ENCODE measurements around the gene ZFP36L2. TPM values are rescaled to one million over a fixed set of nuclear protein-coding genes. Genes with fewer than 3 reads are reported as not detected.

The ZFP36L2 gene
- total RNA-seq, 1 experiment from 2014 or later, result 105 TPM

DNA sequence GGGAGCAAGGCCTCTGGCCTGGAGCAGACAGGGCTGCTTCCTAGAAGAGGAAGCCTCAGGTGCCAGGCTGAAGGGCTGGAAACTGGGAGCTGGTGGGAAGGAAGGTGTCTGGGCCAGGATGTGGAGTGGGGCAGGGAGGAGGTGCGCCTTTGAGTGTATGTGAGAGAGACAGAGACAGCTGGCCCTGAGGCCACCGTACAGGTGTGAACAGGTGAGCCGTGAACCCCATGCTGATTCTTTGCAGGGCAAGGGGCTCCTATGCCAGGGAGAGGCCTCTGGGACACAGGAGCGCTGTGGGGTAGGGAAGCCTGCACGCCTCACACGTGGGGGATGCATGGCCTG, 16.3 kb downstream of the ZFP36L2 start:
- no peak overlapping the region for H4K8ac ChIP-seq (replicated peaks; ENCODE audit: insufficient read length, low read depth, low read length)
- WGBS (ENCODE audit: extremely low coverage, insufficient read length, low lambda C conversion rate), result no CpG with 5 or more reads among the region's 6 CpGs
- no peaks in the 10 kb centered on the region for H3K79me1 ChIP-seq (ENCODE audit: insufficient read depth, low read depth, low read length, poor library complexity, severe bottlenecking)
- no peaks in the 10 kb centered on the region; the same call in 1 of the 2 replicates for H3K4me1 ChIP-seq (ENCODE audit: insufficient read depth, low read length)
- no peak overlapping the region for H3K4me2 ChIP-seq (ENCODE audit: insufficient read depth, insufficient read length, low read length)
- Mint-ChIP-seq H3K27ac (peak overlapping the region in 2 of 3 experiments; percentile 49 to 53; a peak in 2 of 7 replicates), H3K9me3 (no peaks in the 10 kb centered on the region), H3K27me3 (ENCODE audit: low read depth) (peaks cover 2% of the 10 kb centered on the region; the same call in 1 of the 2 replicates), H3K36me3 (ENCODE audit: insufficient read depth in 1 of 3, low read depth in 3 of 3) (no peaks in the 10 kb centered on the region; a peak in 1 of 7 replicates), H3K4me1 (peaks cover 16 to 33% of the 10 kb centered on the region in 2 experiments), H3K4me3 (no peak overlapping the region)
- H3K4ac ChIP-seq (ENCODE audit: low read depth, low read length), result no peak overlapping the region
- H4K91ac ChIP-seq (ENCODE audit: insufficient read length, low read depth, low read length), result no peak overlapping the region
- H3K18ac ChIP-seq (ENCODE audit: insufficient read length, low read depth, low read length), result no peak overlapping the region
- no peak overlapping the region for H3K14ac ChIP-seq (ENCODE audit: insufficient read depth, low read length)
- H3K79me2 ChIP-seq (ENCODE audit: insufficient read depth, low read length), result no peaks in the 10 kb centered on the region
- H2BK120ac ChIP-seq (ENCODE audit: low read depth, low read length, poor library complexity, severe bottlenecking), result no peak overlapping the region
- H2AFZ ChIP-seq (ENCODE audit: low read length), result no peak overlapping the region
- no peak overlapping the region for H2BK5ac ChIP-seq (ENCODE audit: insufficient read length, low read length)
- H4K5ac ChIP-seq (ENCODE audit: insufficient read length, low read depth, low read length), result no peak overlapping the region
- no peak overlapping the region for H2AK5ac ChIP-seq (ENCODE audit: insufficient read length, low read length)
- no peaks in the 10 kb centered on the region for H3K23me2 ChIP-seq (ENCODE audit: insufficient read length, low read depth, low read length, poor library complexity, severe bottlenecking)
- H2BK12ac ChIP-seq (ENCODE audit: insufficient read length, low read depth, low read length), result no peak overlapping the region
- no peak overlapping the region for H3K27ac ChIP-seq (ENCODE audit: insufficient read length, low read depth, low read length)
- no peak overlapping the region for H3T11ph ChIP-seq (ENCODE audit: low read length)
- H4K20me1 ChIP-seq (ENCODE audit: control insufficient read depth, insufficient read depth, insufficient read length), result no peaks in the 10 kb centered on the region
- no peak overlapping the region for H3K23ac ChIP-seq (ENCODE audit: insufficient read length, low read depth, low read length)
- no peak overlapping the region for H3K9ac ChIP-seq (ENCODE audit: extremely low read depth, insufficient read length, low read length)
- TF ChIP-seq, protein P1, sequence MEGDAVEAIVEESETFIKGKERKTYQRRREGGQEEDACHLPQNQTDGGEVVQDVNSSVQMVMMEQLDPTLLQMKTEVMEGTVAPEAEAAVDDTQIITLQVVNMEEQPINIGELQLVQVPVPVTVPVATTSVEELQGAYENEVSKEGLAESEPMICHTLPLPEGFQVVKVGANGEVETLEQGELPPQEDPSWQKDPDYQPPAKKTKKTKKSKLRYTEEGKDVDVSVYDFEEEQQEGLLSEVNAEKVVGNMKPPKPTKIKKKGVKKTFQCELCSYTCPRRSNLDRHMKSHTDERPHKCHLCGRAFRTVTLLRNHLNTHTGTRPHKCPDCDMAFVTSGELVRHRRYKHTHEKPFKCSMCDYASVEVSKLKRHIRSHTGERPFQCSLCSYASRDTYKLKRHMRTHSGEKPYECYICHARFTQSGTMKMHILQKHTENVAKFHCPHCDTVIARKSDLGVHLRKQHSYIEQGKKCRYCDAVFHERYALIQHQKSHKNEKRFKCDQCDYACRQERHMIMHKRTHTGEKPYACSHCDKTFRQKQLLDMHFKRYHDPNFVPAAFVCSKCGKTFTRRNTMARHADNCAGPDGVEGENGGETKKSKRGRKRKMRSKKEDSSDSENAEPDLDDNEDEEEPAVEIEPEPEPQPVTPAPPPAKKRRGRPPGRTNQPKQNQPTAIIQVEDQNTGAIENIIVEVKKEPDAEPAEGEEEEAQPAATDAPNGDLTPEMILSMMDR (conservative IDR thresholded peaks at IDR 0.05), result no peak
- no peak overlapping the region for H2BK20ac ChIP-seq (ENCODE audit: low read depth, low read length, poor library complexity, severe bottlenecking)
- no peak for DNase-seq
- H3K27me3 ChIP-seq (ENCODE audit: insufficient read depth, low read length), result no peaks in the 10 kb centered on the region
- H3K56ac ChIP-seq (ENCODE audit: insufficient read length, low read depth, low read length), result no peak overlapping the region
- H3K9me3 ChIP-seq (ENCODE audit: control insufficient read depth, low read depth, low read length), result no peaks in the 10 kb centered on the region
- no peak overlapping the region for H2BK15ac ChIP-seq (ENCODE audit: low read depth, low read length)
